Fibroblast of the aortic adventitia (primary cell): ENCODE measurements around the gene VWA5A. TPM values are rescaled to one million over a fixed set of nuclear protein-coding genes. Genes with fewer than 3 reads are reported as not detected.
"Not testable (repeated sequence)": the region's sequence is repeated elsewhere in the genome, so short reads cannot be mapped to it uniquely, and the experiment has no call there.

Experiments used
- DNase-seq: peaks from one replicate; pipeline ENCODE4 v3.0.0-alpha.2; 2010; ENCODE audit warnings: low read depth
- H3K4me3 ChIP-seq: 2 replicates; pipeline ENCODE4 v1.5.1; 2011; ENCODE audit warnings: low read depth, mild to moderate bottlenecking, control low read depth, low read length, moderate library complexity
- total RNA-seq: library from RNA; depleted of rRNA; stranded (reverse); fragments of >200 nt; gene quantifications from 2 replicates; pipeline ENCODE4 v1.2.3, GENCODE V29; 2012; ENCODE audit warnings: low replicate concordance
- TF ChIP-seq, protein P1 (sequence below): IDR thresholded peaks from 2 replicates; pipeline ENCODE4 v1.5.1; 2011; ENCODE audit warnings: mild to moderate bottlenecking, low read length, control low read depth, inconsistent platforms; ENCODE audit not compliant: insufficient read depth

The VWA5A gene
- total RNA-seq, 1 donor: 28.4 TPM

DNA sequence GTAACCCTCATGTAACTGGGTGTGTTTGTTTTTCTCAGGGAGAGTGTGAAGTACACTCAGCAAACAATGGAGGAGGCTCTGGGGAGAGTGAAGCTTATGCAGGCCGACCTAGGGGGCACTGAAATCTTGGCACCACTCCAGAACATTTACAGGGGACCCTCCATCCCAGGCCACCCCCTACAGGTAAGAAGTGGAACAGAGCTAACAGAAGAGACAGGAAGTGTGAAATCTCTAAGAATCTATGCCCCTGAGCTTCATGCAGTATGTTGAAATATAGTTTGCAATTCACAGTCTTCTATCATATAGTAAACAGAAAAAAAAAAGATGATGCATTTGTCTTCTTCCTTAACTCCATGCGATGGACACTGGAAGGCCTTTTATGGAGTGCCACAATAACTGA lies 8.4 kb downstream of the VWA5A start:
- no peak for DNase-seq
- H3K4me3 ChIP-seq: no peak overlapping the region
- TF ChIP-seq, protein P1, sequence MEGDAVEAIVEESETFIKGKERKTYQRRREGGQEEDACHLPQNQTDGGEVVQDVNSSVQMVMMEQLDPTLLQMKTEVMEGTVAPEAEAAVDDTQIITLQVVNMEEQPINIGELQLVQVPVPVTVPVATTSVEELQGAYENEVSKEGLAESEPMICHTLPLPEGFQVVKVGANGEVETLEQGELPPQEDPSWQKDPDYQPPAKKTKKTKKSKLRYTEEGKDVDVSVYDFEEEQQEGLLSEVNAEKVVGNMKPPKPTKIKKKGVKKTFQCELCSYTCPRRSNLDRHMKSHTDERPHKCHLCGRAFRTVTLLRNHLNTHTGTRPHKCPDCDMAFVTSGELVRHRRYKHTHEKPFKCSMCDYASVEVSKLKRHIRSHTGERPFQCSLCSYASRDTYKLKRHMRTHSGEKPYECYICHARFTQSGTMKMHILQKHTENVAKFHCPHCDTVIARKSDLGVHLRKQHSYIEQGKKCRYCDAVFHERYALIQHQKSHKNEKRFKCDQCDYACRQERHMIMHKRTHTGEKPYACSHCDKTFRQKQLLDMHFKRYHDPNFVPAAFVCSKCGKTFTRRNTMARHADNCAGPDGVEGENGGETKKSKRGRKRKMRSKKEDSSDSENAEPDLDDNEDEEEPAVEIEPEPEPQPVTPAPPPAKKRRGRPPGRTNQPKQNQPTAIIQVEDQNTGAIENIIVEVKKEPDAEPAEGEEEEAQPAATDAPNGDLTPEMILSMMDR: peak; percentile 5

DNA sequence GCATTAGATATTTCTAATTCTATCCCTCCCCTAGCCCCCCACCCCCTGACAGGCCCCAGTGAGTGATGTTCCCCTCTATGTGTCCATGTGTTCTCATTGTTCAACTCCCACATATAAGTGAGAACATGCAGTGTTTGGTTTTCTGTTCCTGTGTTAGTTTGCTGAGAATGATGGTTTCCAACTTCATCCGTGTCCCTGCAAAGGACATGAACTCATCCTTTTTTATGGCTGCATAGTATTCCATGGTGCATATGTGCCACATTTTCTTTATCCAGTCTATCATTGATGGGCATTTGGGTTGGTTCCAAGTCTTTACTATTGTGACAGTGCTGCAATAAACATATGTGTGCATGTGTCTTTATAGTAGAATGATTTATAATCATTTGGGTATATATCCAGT lies 11.9 kb downstream of the VWA5A start:
- not testable (repeated sequence) for H3K4me3 ChIP-seq, DNase-seq

DNA sequence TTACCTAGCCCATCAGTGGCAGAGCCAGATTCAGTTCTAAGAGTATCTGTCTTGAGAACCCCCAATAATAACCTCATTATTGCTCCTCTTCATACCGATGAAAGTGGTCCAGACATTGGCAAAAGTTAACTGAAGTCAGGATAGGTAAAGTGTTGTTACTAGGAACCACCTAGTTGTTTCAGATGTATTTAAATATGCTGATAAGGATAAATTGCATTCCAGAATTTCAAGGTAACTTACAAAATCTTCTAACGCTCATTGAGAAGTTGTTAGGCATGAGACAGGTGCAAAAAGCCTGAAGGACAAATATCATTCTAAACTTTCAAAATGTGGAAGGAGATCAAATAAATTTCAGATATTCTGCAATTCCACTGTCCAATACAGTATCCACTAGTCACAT lies 27.8 kb downstream of the VWA5A start:
- no peak overlapping the region for H3K4me3 ChIP-seq
- no peak for DNase-seq
- TF ChIP-seq, protein P1: no peak

DNA sequence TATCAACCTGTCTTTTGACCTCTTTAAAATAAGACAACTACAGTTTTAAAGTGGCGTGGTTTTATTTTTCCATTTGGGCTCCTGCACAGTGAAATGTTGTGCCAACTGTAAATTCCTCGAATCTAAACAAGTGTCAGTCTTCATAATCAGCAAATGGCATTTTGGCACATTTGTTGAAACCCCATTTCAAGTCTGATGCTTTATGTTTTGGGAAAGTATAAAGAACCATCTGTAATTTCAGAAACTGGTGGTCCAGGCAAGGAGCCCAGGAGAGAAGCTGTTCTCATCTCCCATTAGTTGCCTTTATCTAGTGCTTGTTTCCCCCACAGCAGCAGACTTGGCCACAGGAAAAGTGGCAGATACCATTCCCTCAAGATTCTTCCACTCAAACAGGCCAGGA lies 32.7 kb downstream of the VWA5A start:
- DNase-seq: no peak
- H3K4me3 ChIP-seq: no peak overlapping the region
- TF ChIP-seq, protein P1: no peak

DNA sequence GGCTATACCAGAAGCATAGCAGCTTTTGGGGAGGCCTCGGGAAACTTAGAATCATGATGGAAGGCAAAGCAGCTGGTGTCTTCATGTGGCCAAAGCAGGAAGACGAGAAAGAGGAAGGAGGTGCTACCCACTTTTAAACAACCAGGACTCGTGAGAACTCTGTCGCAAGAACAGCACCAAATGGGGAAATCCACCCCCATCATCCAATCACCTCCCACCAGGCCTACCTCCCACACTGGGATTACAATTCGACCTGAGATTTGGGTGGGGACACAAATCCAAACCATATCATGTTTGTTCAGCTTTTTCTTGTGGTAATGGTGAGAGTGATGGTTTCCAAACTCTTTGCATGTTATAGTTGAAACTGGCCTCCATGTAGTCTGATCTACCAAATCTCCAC lies 35.4 kb downstream of the VWA5A start:
- TF ChIP-seq, protein P1: no peak
- H3K4me3 ChIP-seq: no peak overlapping the region
- no peak for DNase-seq

DNA sequence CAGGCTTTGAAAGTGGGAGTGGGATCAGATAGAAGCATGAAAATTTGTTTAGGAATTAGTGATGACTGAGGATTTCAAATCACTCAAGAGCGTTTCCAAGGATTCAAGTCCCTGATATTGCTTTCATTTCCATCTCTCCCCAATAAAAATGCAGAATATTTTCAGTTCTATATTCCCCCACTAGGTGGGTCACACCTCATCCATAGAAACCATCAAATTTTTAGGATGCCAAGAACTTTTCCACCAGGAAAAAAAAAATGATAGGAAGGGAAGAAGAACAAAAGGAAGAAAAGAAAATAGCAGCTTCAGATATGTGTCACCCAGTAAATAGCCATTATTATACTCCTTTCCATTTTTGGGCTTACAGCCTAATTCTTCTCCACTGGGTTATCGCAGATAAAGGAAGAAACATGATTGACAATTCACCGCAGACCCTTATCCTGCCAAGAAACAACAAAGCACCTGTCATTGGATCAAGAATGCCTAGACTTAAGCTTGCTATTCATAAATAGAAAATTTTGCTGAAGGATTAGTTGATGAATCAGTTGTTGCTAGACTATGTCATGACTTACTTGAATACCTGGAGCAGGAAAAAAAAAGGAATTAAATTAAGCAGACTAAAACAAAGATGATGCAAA lies 37.6 kb downstream of the VWA5A start:
- TF ChIP-seq, protein P1: peak; percentile 11
- no peak overlapping the region for H3K4me3 ChIP-seq
- DNase-seq: no peak

DNA sequence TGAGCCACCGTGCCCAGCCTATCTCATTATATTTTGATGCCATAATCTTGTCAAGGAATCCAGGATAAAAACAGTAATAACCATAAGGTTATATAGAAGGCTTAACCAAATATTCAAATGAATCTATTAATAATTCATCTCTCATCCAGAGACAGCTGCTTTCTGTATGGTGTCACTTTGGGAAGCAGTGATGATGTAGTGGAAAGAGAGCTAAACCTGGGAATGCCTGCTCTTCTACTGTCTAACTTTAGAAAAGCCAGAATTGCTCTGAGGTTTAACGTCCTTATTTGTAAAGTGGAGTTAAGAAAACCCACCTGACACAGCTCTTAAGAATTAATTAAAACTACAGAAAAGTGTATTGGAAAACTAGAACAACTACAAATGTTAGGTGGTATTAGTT lies 38.6 kb downstream of the VWA5A start:
- TF ChIP-seq, protein P1: no peak
- DNase-seq: no peak
- H3K4me3 ChIP-seq: no peak overlapping the region
